H9 (cell line): ENCODE data around the gene HLA-DOB. TPM values are rescaled to one million over a fixed set of nuclear protein-coding genes. Genes with fewer than 3 reads are reported as not detected.

Source experiments
- DNase-seq: peaks from one replicate; pipeline ENCODE4 v3.0.0-alpha.2; 2017
- H2AFZ ChIP-seq: one replicate; pipeline ENCODE4 v1.6.1; 2013; ENCODE audit warnings: mild to moderate bottlenecking, low read length, control low read depth, moderate library complexity
- H2AK5ac ChIP-seq: 2 replicates; pipeline ENCODE4 v1.6.1; 2013; ENCODE audit warnings: low read length, control low read depth, mixed read lengths; ENCODE audit not compliant: insufficient read length
- H2BK120ac ChIP-seq: one replicate; pipeline ENCODE4 v1.6.1; 2013; ENCODE audit warnings: low read depth, mild to moderate bottlenecking, low read length, control low read depth, inconsistent platforms; ENCODE audit not compliant: poor library complexity, severe bottlenecking
- H2BK12ac ChIP-seq: 2 replicates; pipeline ENCODE4 v1.6.1; 2013; ENCODE audit warnings: low read length, control low read depth, mixed read lengths, low read depth; ENCODE audit not compliant: insufficient read length
- H2BK15ac ChIP-seq: 2 replicates; pipeline ENCODE4 v1.6.1; 2013; ENCODE audit warnings: low read depth, low read length, control low read depth
- H2BK20ac ChIP-seq: one replicate; pipeline ENCODE4 v1.6.1; 2013; ENCODE audit warnings: low read depth, mild to moderate bottlenecking, low read length, control low read depth, inconsistent platforms; ENCODE audit not compliant: poor library complexity, severe bottlenecking
- H2BK5ac ChIP-seq: 2 replicates; pipeline ENCODE4 v1.6.1; 2013; ENCODE audit warnings: low read length, control low read depth, mixed read lengths; ENCODE audit not compliant: insufficient read length
- H3K14ac ChIP-seq: 2 replicates; pipeline ENCODE4 v1.6.1; 2013; ENCODE audit warnings: low read length, control low read depth; ENCODE audit not compliant: insufficient read depth
- H3K18ac ChIP-seq: 2 replicates; pipeline ENCODE4 v1.6.1; 2013; ENCODE audit warnings: low read depth, mild to moderate bottlenecking, mixed read lengths, low read length, control low read depth; ENCODE audit not compliant: insufficient read length
- H3K23ac ChIP-seq: 2 replicates; pipeline ENCODE4 v1.6.1; 2013; ENCODE audit warnings: low read length, control low read depth, mixed read lengths, low read depth; ENCODE audit not compliant: insufficient read length
- H3K23me2 ChIP-seq: 2 replicates; pipeline ENCODE4 v1.6.1; 2013; ENCODE audit warnings: low read depth, mild to moderate bottlenecking, mixed read lengths, low read length, control low read depth; ENCODE audit not compliant: insufficient read length, poor library complexity, severe bottlenecking
- H3K27ac ChIP-seq: 2 replicates; pipeline ENCODE4 v1.5.1; 2013; ENCODE audit warnings: low read length, control low read depth, mixed read lengths, low read depth; ENCODE audit not compliant: insufficient read length
- H3K27me3 ChIP-seq: 2 replicates; pipeline ENCODE4 v1.6.1; 2013; ENCODE audit warnings: low read length, control low read depth, inconsistent platforms; ENCODE audit not compliant: insufficient read depth
- H3K4ac ChIP-seq: 2 replicates; pipeline ENCODE4 v1.6.1; 2013; ENCODE audit warnings: low read depth, mild to moderate bottlenecking, control low read depth, inconsistent platforms, low read length, moderate library complexity
- H3K4me1 ChIP-seq: 2 replicates; pipeline ENCODE4 v1.6.1; 2013; ENCODE audit warnings: low read length, control low read depth, inconsistent platforms; ENCODE audit not compliant: insufficient read depth
- H3K4me2 ChIP-seq: 2 replicates; pipeline ENCODE4 v1.6.1; 2013; ENCODE audit warnings: low read length, control low read depth, mixed read lengths; ENCODE audit not compliant: insufficient read length, insufficient read depth
- H3K56ac ChIP-seq: 2 replicates; pipeline ENCODE4 v1.6.1; 2013; ENCODE audit warnings: low read depth, mild to moderate bottlenecking, mixed read lengths, low read length, control low read depth; ENCODE audit not compliant: insufficient read length
- H3K79me1 ChIP-seq: 2 replicates; pipeline ENCODE4 v1.6.1; 2013; ENCODE audit warnings: low read depth, mild to moderate bottlenecking, moderate library complexity, low read length, control low read depth, inconsistent platforms; ENCODE audit not compliant: insufficient read depth, poor library complexity, severe bottlenecking
- H3K79me2 ChIP-seq: 2 replicates; pipeline ENCODE4 v1.6.1; 2013; ENCODE audit warnings: low read length, control low read depth, inconsistent platforms; ENCODE audit not compliant: insufficient read depth
- H3K9ac ChIP-seq: 2 replicates; pipeline ENCODE4 v1.6.1; 2013; ENCODE audit warnings: low read length, control low read depth, mixed read lengths; ENCODE audit not compliant: insufficient read length; ENCODE audit errors: extremely low read depth
- H3K9me3 ChIP-seq: one replicate; pipeline ENCODE4 v1.6.1; 2013; ENCODE audit warnings: low read depth, low read length, inconsistent platforms; ENCODE audit not compliant: control insufficient read depth
- H3T11ph ChIP-seq: one replicate; pipeline ENCODE4 v1.6.1; 2013; ENCODE audit warnings: mild to moderate bottlenecking, low read length, control low read depth, inconsistent platforms
- H4K20me1 ChIP-seq: one replicate; pipeline ENCODE4 v1.6.1; 2013; ENCODE audit not compliant: control insufficient read depth, insufficient read length, insufficient read depth
- H4K5ac ChIP-seq: 2 replicates; pipeline ENCODE4 v1.6.1; 2013; ENCODE audit warnings: low read depth, mild to moderate bottlenecking, mixed read lengths, low read length, control low read depth; ENCODE audit not compliant: insufficient read length
- H4K8ac ChIP-seq: replicated peaks from 2 replicates; pipeline ENCODE4 v1.6.1; 2013; ENCODE audit warnings: low read length, control low read depth, mixed read lengths, low read depth; ENCODE audit not compliant: insufficient read length
- H4K91ac ChIP-seq: 2 replicates; pipeline ENCODE4 v1.6.1; 2013; ENCODE audit warnings: low read depth, mild to moderate bottlenecking, moderate library complexity, mixed read lengths, low read length, control low read depth; ENCODE audit not compliant: insufficient read length
- H3K27ac Mint-ChIP-seq, 3 experiments: 2 replicates in 2 of 3; 3 replicates in 1 of 3; pipeline ENCODE4 v1.8.0; 2020 to 2021; ENCODE audit warnings: mixed read lengths in 3 of 3, mild to moderate bottlenecking in 1 of 3, moderate library complexity in 1 of 3
- H3K27me3 Mint-ChIP-seq: 2 replicates; pipeline ENCODE4 v1.8.0; 2021; ENCODE audit warnings: low read depth, mild to moderate bottlenecking, moderate library complexity, mixed read lengths
- H3K36me3 Mint-ChIP-seq, 3 experiments: 2 replicates in 2 of 3; 3 replicates in 1 of 3; pipeline ENCODE4 v1.8.0; 2020 to 2021; ENCODE audit warnings: low read depth in 3 of 3, mixed read lengths in 3 of 3; ENCODE audit not compliant: insufficient read depth in 1 of 3
- H3K4me1 Mint-ChIP-seq, 2 experiments: 2 replicates each; pipeline ENCODE4 v1.8.0; 2020; ENCODE audit warnings: mixed read lengths in 2 of 2
- H3K4me3 Mint-ChIP-seq, 2 experiments: 2 replicates in 1 of 2; 3 replicates in 1 of 2; pipeline ENCODE4 v1.8.0; 2020 to 2021; ENCODE audit warnings: mild to moderate bottlenecking in 2 of 2, mixed read lengths in 2 of 2, moderate library complexity in 1 of 2
- H3K9me3 Mint-ChIP-seq, 2 experiments: 2 replicates in 1 of 2; 3 replicates in 1 of 2; pipeline ENCODE4 v1.8.0; 2020; ENCODE audit warnings: mild to moderate bottlenecking in 2 of 2, mixed read lengths in 2 of 2, moderate library complexity in 1 of 2
- WGBS: extraction: QIAGEN DNeasy Blood & Tissue Kit; methylation state at CpG from one replicate; pipeline ENCODE4 v1.1.7; 2013; ENCODE audit warnings: missing lambda C conversion rate, low lambda C conversion rate, mixed read lengths; ENCODE audit not compliant: insufficient read length; ENCODE audit errors: extremely low coverage; 5-methylcytosine and 5-hydroxymethylcytosine counted together
- total RNA-seq: library from RNA; stranded (reverse); gene quantifications from 2 replicates; pipeline ENCODE4 v1.2.1, GENCODE V29; 2021
- TF ChIP-seq, protein P1 (sequence below): fragments of 200-600 bp; sonication (generic); conservative IDR thresholded peaks from 3 replicates; pipeline ENCODE4 v1.8.0; 2021; ENCODE audit warnings: antibody characterized with exemption, mild to moderate bottlenecking

The HLA-DOB gene
- total RNA-seq, 1 experiment from 2014 or later, result 0.20 TPM

DNA sequence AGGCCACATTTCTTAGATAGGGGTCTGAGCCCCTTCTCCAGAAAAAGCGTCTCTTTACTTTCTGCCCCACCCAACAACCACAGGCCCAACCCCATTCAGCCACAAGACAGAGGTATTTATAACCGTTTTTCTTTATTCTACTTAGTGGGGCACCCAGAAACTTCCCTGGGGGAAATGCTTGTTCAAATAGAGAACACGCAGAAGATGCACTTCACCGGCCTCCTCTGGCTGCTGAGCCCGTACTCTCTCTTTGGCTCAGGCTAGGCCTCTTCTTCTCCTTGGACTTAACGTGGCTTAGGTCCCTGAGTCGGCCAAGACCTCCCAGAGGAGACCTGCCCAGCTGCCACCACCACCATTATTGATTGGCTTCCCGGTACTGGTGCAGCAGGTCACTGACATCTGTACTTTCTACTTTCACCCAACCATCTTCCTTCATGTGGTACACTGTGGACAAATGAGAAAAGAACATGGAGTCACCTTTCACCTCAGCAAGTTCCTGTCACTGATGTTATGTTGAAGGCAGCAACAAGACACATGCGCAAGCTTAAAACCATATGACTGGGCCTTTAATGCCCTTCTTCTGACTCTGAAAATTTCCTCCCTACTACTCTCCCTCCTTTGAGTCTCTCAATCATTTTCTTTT lies 23.9 kb upstream of the HLA-DOB start:
- Histone ChIP-seq H4K5ac (no peak overlapping the region), H3K23ac (no peak overlapping the region), H2BK15ac (no peak overlapping the region), H3K79me1 (no peaks in the 10 kb centered on the region), H3K9ac (no peak overlapping the region), H3K4me2 (no peak overlapping the region), H4K20me1 (no peaks in the 10 kb centered on the region), H3K27ac (no peak overlapping the region), H4K8ac (no peak overlapping the region), H2AFZ (no peak overlapping the region), H3K4me1 (peaks cover 6% of the 10 kb centered on the region; the same call in 1 of the 2 replicates), H3K4ac (no peak overlapping the region), H3K27me3 (no peaks in the 10 kb centered on the region), H2BK120ac (no peak overlapping the region), H2AK5ac (no peak overlapping the region), H3K9me3 (no peaks in the 10 kb centered on the region), H3K79me2 (no peaks in the 10 kb centered on the region), H2BK5ac (no peak overlapping the region), H2BK20ac (no peak overlapping the region), H3K18ac (no peak overlapping the region), H3K14ac (no peak overlapping the region), H4K91ac (no peak overlapping the region), H2BK12ac (no peak overlapping the region), H3K56ac (no peak overlapping the region), H3K23me2 (peaks cover 17% of the 10 kb centered on the region), H3T11ph (no peak overlapping the region)
- no CpG with 5 or more reads among the region's 9 CpGs for WGBS
- peaks cover 0 to 22% (median 8%) of the 10 kb centered on the region in 3 experiments; a peak in 5 of 7 replicates for H3K36me3 Mint-ChIP-seq
- no peak for DNase-seq
- TF ChIP-seq, protein P1, sequence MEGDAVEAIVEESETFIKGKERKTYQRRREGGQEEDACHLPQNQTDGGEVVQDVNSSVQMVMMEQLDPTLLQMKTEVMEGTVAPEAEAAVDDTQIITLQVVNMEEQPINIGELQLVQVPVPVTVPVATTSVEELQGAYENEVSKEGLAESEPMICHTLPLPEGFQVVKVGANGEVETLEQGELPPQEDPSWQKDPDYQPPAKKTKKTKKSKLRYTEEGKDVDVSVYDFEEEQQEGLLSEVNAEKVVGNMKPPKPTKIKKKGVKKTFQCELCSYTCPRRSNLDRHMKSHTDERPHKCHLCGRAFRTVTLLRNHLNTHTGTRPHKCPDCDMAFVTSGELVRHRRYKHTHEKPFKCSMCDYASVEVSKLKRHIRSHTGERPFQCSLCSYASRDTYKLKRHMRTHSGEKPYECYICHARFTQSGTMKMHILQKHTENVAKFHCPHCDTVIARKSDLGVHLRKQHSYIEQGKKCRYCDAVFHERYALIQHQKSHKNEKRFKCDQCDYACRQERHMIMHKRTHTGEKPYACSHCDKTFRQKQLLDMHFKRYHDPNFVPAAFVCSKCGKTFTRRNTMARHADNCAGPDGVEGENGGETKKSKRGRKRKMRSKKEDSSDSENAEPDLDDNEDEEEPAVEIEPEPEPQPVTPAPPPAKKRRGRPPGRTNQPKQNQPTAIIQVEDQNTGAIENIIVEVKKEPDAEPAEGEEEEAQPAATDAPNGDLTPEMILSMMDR, result no peak
- H3K9me3 Mint-ChIP-seq, result no peaks in the 10 kb centered on the region
- H3K27ac Mint-ChIP-seq, result no peak overlapping the region
- H3K4me3 Mint-ChIP-seq, result no peak overlapping the region
- peaks cover 8 to 14% of the 10 kb centered on the region in 2 experiments for H3K4me1 Mint-ChIP-seq
- peaks cover 29% of the 10 kb centered on the region for H3K27me3 Mint-ChIP-seq
